ELR (cell line): ENCODE data around the gene BORCS6.
"Not testable (repeated sequence)": the region's sequence is repeated elsewhere in the genome, so short reads cannot be mapped to it uniquely, and the experiment has no call there.

Experiments
- DNase-seq: peaks from one replicate; pipeline ENCODE4 v3.0.0-alpha.2; 2015; ENCODE audit warnings: low read depth

BORCS6 gene

DNA sequence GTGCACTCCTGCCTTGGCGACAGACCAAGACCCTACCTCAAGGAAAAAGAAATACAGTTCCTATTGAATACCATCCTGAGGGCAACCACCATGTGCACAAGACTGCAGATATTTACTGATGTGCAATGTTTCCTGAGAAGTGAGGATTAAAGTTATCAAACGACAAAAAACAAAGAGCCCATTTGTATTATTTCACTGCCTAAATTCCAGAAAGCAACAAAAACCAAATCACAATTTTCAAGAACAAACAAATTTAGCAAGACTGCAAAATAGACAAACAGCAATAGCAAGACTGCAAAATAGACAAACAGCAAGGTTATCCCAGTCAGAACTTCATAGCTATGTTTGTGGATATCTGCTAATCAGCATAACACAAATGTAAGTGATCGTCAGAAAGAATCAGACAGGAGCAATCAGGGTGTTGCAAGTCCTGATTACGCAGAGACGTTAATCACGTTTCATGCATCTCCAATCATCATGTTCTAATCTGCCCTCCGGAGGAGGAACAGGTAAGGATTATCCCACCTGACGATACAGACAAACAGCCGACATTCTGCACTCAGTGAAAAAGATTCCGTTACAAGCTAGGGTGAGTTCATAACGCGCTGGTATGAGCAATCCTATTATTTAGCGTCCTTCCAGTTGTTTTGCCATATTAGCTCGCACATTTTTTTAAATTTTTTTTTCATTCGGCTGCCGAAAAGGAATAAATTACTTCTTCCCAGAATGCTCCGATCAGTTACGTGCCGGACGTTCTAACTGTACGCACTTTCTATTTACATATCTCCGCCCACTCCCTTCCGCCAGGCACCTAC, 16.7 kb downstream of the BORCS6 start:
- DNase-seq = peak; percentile 99

- not testable (repeated sequence) for DNase-seq
Observed at GRCh38 chr17:8170186-8170585, 19.8 kb downstream of the BORCS6 start.

- no peak for DNase-seq
Observed at GRCh38 chr17:8167526-8167925, 22.5 kb downstream of the BORCS6 start.

GRCh38 chr17:8166731-8167130, 23.2 kb downstream of the BORCS6 start:
- DNase-seq = no peak

GRCh38 chr17:8164815-8165131, 25.2 kb downstream of the BORCS6 start:
- no peak for DNase-seq

DNA sequence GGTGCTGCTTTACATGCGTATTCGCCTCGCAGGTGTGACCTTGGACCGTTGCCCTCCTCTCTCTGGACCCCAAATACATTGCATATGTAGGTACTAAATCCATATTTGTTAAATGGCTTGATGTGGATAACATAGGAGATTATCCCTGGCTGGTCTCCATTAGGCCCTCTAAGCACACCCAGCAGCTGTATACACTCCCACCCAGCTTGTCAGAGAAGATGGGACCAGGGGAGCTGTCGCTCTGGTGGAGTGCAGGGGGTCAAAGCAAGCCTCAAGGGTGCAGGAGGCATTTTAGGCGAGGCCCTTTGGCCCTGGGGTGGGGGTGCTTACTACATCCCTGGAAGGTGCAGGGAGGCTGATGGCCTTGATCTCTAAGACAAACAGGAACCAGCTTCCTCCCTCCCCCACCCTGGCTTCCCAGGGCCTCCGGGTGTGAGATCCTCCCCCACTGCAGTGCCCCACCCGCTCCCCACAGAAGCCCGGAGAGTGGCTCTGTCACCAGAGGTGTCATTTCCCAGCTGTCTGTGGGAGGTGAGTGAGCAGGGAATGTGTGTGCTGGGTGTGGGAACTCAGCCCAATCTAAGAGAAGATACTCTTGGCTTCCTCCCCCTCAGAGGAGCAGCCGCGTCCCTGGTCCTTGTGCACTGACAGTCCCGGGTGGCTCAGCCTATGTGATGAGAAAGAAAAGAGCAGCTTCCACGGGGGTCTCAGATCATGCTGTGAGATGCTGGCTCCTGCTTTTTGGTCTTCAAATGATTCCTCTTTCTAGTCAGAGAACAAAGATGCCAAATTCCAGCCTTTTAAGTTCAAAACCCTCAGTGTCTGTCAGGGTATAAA, 25.8 kb downstream of the BORCS6 start:
- DNase-seq = peak; percentile 50

DNA sequence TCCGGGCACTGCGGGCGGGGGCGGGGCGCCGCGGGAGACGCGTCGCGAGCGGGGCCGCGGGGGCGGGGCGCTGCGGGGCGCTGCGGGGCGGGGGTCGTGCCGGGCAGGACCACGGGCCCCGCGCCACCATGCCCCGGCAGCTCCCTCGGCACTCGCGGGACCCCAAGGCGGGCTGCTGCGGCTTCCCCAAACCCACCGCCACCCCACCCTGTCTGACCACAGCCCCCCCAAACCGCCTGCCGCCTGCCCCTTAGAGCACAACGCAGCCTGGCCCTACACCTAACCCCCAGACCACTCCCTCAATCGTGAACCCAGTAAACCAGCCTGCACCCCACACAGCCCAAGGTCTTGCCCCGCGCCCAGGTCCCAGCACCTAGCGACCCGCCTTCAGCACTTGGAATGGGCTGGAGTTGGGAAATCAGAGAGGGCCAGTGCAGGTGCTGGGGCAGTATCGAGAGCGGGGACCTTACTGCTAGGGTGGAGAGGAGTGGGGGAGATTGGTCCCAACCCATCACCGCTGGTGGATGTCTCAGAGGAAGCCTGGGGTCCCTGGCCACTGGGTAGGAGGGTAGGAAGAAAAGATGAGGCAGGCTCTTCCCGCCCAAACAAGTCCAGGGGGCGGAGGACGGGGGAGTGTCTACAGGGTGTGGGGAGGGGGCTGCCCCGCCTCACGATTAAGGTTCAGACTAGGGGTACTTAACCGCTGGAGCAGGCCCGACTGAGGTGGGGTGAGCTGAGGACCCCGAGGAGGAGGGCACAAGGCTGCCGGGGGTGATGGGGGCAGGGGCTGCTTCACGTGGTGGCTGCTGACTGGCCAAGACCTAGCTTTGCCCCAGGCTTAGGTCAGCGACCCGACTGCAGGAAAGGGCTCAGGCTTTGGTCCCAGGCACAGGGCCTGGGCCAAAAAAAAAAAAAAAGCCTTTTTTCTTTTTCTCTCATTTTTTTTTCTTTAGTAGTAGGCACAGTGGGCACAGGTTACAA, 26.7 kb downstream of the BORCS6 start:
- peak; percentile 28 for DNase-seq

DNA sequence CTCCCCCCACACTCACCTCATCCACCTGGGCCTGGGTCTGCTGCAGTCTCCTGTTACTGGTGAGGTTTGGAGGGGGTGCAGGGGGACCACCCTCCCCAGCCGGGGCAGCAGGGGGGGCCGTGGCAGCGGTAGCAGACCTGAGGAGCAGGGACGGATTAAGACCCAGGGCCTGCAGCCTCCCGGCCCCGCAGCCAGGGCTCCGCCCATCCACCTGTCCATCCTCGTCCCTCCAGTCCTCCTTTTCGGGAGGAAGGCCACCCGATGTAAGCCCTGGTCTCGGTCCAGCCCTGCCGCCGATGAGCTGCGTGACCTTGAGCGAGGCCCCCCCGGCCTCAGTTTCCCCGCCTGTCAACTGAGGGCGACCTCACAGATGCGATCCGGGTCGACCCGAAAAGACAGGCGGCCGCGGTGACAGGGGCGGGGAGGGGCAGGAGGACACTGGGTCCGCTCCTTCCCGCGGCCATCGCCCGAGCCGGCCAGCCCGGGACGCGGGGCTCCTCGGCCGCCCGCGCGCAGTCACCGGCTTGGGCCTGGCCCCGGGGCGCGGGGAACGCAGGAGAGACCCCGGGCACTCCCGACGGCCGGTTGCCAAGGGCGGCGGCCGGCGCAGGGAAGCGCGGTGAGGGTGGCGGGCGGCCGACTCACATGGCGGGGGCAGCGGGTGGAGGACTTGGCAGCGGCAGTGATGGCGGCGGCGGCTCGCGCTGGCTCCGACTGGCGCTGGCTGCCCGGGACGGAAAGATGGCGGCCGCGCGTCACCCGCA, 27.6 kb downstream of the BORCS6 start, which contains the start of gene VAMP2:
Gene VAMP2, minus strand, starts transcription at position 716 of the 764 bp plus-strand sequence. Its CDS starts 69 bp downstream, at position 647.
- peak; percentile 78 for DNase-seq

DNA sequence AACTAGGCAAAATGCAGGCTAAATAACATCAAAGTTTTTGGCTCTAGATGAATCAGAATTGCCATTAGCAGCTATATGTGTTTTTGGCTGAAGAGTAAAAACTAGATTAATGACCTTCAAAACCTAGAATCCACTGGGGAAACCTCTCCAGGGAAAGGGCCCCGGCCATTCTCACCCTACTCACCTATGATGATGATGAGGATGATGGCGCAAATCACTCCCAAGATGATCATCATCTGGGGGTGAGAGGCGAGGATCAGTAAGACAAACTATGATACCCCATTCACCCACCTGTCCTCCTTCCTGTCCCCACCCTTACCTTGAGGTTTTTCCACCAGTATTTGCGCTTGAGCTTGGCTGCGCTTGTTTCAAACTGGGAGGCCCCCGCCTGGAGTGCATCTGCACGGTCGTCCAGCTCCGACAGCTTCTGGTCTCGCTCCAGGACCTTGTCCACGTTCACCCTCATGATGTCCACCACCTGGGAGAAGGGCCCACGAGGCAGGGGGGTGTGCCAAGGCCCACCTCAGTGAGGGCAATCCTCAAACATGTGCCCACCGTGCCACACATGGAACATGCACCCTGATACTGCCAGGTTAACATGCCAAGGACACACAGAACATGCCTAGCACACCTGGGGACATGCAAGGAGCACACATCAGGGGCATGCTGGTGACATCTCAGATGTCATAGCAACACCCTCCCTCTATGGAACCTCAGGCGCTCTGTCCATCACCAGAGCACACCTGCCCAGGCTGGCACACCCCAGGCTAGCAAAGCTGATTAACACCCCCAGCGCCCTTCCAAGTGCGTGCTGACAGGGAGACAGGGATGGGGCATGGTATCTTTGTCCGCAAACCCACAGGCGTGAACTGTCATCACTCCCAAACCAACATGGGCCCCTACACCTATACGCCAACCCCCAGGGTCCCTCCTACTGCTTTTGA, 28.4 kb downstream of the BORCS6 start:
- DNase-seq = no peak

- DNase-seq = no peak
Observed at GRCh38 chr17:8160741-8161221, 29.2 kb downstream of the BORCS6 start.

GRCh38 chr17:8160224-8160577, 29.8 kb downstream of the BORCS6 start:
- DNase-seq = no peak

GRCh38 chr17:8159459-8160223, 30.3 kb downstream of the BORCS6 start:
- DNase-seq = no peak

- DNase-seq = no peak
Observed at GRCh38 chr17:8159032-8159400, 31.0 kb downstream of the BORCS6 start.

DNA sequence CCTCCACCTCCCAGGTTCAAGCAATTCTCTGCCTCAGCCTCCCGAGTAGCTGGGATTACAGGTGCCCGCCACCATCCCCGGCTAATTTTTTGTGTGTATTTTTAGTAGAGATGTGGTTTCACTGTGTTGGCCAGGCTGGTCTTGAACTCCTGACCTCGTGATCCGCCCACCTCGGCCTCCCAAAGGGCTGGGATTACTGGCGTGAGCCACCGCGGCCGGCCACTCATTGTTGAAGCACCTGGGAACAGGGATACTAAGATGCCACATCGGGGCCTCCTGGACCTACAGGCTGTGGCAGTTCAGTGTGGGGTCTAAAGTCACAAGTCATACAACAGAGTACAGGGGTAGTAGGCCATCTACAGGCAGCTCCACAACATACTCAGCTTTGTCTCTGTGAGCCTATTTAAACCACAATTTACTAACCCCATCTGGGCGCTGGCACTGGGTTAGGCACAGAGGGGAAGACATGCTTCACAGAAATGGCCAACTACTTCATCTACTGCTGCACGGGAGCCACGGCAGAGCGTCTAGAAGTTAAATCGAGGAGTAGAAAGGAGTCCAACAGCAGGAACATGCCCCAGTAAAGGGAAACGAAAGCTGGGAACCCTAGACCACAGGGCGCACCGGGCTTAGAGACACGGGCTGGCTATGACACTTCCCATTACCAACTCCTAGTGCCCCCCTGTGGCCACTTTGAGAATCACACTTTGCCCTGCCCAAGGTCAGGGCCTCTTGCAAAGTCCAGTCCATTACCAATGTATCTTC, 31.5 kb downstream of the BORCS6 start:
- DNase-seq = peak; percentile 90

GRCh38 chr17:8156246-8156992, 33.6 kb downstream of the BORCS6 start:
- DNase-seq = peak; percentile 100

- no peak for DNase-seq
Observed at GRCh38 chr17:8155996-8156245, 34.1 kb downstream of the BORCS6 start.

DNA sequence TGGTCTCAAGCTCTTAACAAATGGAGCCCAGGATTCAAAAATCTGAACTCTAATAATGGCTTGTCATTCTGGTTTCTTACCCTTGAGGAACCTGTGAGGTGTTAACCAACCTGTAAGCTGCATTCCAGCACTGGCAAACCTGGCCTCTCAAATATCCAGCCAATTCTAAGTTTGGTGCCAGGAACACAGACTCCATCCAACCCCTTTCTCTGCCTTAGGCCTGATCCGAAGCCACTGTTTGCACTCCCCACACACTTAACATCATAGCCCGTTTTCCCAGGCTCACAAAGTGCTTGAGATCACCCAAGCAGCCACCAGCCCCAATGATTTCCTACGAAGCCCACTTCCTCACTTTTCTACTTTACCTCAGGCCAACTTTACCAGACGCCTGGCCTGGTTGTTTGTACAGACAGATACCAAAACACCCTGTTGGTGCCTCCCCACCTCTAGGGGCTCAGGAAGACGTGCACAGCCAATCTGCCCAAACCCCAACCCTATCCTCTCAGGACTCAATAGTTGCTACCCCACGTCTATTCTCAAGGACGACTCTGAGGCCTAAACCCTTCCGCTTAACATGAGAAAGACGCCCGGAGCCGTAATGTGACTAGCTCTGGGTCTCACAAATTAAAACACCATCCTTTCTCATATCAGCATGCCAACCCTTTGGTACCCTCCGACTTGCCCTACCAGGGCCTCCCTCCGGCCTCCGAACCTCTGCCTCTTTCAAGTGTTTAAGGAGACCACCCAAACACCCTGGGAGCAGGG, 34.6 kb downstream of the BORCS6 start:
- no peak for DNase-seq
